ENCODE results near the gene ABHD4.
A peak's percentile ranks its signal among the peaks of the same experiment; 100 is the strongest.
"Not testable (repeated sequence)": the region's sequence is repeated elsewhere in the genome, so short reads cannot be mapped to it uniquely, and the experiment has no call there.

Gene ABHD4

GRCh38 chr14:22630066-22630465 lies 32.0 kb downstream of the ABHD4 start:
- no peak for DNase-seq

GRCh38 chr14:22630486-22630885 lies 32.4 kb downstream of the ABHD4 start:
- DNase-seq, result no peak

GRCh38 chr14:22634233-22634900 lies 36.3 kb downstream of the ABHD4 start:
- DNase-seq, result no peak

- DNase-seq, result not testable (repeated sequence)
Observed at GRCh38 chr14:22635980-22636379, 37.9 kb downstream of the ABHD4 start.

GRCh38 chr14:22640192-22640591 lies 42.1 kb downstream of the ABHD4 start:
- DNase-seq, result no peak

GRCh38 chr14:22641846-22642245 lies 43.7 kb downstream of the ABHD4 start:
- DNase-seq, result no peak

GRCh38 chr14:22644305-22644635 lies 46.2 kb downstream of the ABHD4 start, which contains the start of gene OR6J1:
Gene OR6J1, minus strand, starts transcription at chr14:22644352. Its CDS starts 9,541 bp downstream, at chr14:22634811.
- no peak for DNase-seq

- DNase-seq, result no peak
Observed at GRCh38 chr14:22646570-22647254, 48.6 kb downstream of the ABHD4 start.

GRCh38 chr14:22648506-22648905 lies 50.4 kb downstream of the ABHD4 start:
- DNase-seq, result no peak

- DNase-seq, result no peak
Observed at GRCh38 chr14:22650046-22650739, 52.1 kb downstream of the ABHD4 start.

- no peak for DNase-seq
Observed at GRCh38 chr14:22650960-22651521, 52.9 kb downstream of the ABHD4 start.

- DNase-seq, result no peak
Observed at GRCh38 chr14:22651586-22651985, 53.5 kb downstream of the ABHD4 start.

- DNase-seq, result peak; percentile 41
Observed at GRCh38 chr14:22653012-22653621, 55.0 kb downstream of the ABHD4 start.

GRCh38 chr14:22656226-22656625 lies 58.1 kb downstream of the ABHD4 start:
- no peak for DNase-seq

- DNase-seq, result no peak
Observed at GRCh38 chr14:22656945-22657731, 59.0 kb downstream of the ABHD4 start.

- DNase-seq, result no peak
Observed at GRCh38 chr14:22657861-22658260, 59.8 kb downstream of the ABHD4 start.

- no peak for DNase-seq
Observed at GRCh38 chr14:22658946-22659345, 60.8 kb downstream of the ABHD4 start.

- no peak for DNase-seq
Observed at GRCh38 chr14:22660654-22661053, 62.6 kb downstream of the ABHD4 start.
